Measurements from ENCODE around the gene MCM8.

- TF ChIP-seq EZH2phosphoT487 (IDR thresholded peaks at IDR 0.05; ENCODE audit: borderline replicate concordance, low read length): no peak
- no peak for TF ChIP-seq CTCF (conservative IDR thresholded peaks at IDR 0.05; ENCODE audit: low read depth, low read length)
Measured at GRCh38 chr20:6040958-6041807, 90.7 kb downstream of the MCM8 start.

Data from PC-3 (cell line).